ENCODE results near the gene LILRB2.

The LILRB2 gene

DNA sequence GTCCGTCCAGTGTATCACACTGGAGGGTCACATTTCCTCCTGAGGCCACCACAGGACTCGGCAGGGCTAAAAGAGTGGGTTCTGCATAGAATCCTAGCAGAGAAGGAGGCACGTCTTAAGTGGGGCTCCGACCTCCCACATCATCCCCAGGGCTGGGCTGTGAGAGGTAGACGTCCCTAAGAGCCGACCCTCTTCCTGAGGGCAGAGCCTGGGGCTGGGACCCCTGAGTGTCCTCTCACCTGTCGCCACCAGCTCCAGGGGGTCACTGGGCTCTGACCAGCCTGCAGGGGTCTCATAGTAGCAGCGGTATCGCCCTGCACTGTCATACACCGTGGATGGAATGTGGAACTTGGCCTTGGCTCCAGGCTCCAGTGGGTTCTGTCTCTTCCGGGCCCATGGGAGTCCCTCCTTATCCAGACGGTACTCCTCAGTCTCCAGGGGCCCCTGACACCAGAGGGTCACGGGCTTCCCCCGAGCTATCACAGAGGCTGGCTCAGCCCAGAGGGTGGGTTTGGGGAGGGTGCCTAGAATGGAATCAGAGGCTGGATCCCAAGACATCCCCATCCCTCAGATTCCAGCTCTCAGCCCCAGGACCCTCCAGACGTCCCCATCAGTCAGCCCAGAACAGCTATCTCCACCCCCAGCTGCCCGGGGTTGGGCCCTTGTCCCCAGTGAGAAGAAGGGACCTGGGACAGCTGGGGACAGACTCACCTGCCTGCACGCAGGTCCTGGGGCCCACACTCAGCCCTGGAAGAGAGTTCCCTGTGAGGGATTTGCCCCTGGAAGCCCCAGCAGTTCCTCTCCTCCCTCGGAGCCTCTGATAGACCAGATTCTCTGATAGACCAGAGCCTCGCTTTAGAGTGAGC, 24.4 kb downstream of the LILRB2 start:
- H3K9ac ChIP-seq: no peak overlapping the region
- H4K20me1 ChIP-seq (ENCODE audit: insufficient read depth): no peaks in the 10 kb centered on the region
- TF ChIP-seq, protein P1, sequence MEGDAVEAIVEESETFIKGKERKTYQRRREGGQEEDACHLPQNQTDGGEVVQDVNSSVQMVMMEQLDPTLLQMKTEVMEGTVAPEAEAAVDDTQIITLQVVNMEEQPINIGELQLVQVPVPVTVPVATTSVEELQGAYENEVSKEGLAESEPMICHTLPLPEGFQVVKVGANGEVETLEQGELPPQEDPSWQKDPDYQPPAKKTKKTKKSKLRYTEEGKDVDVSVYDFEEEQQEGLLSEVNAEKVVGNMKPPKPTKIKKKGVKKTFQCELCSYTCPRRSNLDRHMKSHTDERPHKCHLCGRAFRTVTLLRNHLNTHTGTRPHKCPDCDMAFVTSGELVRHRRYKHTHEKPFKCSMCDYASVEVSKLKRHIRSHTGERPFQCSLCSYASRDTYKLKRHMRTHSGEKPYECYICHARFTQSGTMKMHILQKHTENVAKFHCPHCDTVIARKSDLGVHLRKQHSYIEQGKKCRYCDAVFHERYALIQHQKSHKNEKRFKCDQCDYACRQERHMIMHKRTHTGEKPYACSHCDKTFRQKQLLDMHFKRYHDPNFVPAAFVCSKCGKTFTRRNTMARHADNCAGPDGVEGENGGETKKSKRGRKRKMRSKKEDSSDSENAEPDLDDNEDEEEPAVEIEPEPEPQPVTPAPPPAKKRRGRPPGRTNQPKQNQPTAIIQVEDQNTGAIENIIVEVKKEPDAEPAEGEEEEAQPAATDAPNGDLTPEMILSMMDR (conservative IDR thresholded peaks at IDR 0.05; ENCODE audit: low read depth, low read length): no peak
- H2AFZ ChIP-seq (ENCODE audit: low read depth): no peak overlapping the region
- H3K36me3 ChIP-seq (ENCODE audit: insufficient read depth): no peaks in the 10 kb centered on the region
- H3K27me3 ChIP-seq (ENCODE audit: insufficient read depth, low read depth): peaks cover 66% of the 10 kb centered on the region
- no peaks in the 10 kb centered on the region for H3K79me2 ChIP-seq (ENCODE audit: insufficient read depth, low read depth)
- no peaks in the 10 kb centered on the region for H3K4me1 ChIP-seq (ENCODE audit: low read depth, poor library complexity, severe bottlenecking)
- H3K27ac ChIP-seq: no peak overlapping the region
- H3K4me2 ChIP-seq: no peak overlapping the region
- H3K4me3 ChIP-seq (IDR thresholded peaks at IDR 0.05; ENCODE audit: insufficient read depth, low read depth, low read length): no peak overlapping the region

DNA sequence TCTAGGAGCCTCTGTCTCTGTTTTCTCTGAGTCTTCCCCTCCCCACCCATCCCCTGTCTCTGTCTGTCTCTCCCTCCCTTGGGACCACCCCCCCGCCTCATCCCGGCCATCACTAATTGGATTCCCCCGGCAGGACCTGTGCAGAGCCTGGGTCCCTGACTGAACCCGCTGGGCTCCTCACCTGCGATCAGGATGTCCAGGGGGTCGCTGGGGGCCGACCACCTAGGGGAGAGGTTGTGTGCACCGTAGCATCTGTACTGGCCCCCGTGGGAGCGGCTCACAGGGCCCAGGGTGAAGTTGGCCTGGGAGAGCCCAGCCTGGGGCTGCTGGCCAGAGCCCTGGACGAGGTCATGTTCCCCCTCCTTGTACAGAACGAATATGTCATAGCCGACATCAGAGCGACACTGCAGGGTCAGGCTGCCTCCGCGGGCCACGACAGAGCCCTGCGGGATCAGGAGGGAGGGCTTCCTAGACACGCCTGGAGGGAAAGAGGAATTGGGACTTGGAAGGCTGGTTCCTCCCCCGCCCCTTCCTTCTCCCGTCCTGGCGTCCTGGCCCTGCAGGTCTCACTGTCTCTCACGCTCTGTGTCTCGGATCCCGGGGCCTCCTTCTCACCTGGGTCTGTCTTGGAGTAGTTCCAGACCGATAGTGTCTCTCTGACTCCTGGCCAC, 25.7 kb downstream of the LILRB2 start:
- Histone ChIP-seq H3K36me3 (ENCODE audit: insufficient read depth) (no peaks in the 10 kb centered on the region), H2AFZ (ENCODE audit: low read depth) (no peak overlapping the region), H3K4me1 (ENCODE audit: low read depth, poor library complexity, severe bottlenecking) (no peaks in the 10 kb centered on the region), H3K27me3 (ENCODE audit: insufficient read depth, low read depth) (peaks cover 69% of the 10 kb centered on the region), H4K20me1 (ENCODE audit: insufficient read depth) (no peaks in the 10 kb centered on the region), H3K79me2 (ENCODE audit: insufficient read depth, low read depth) (no peaks in the 10 kb centered on the region), H3K4me3 (IDR thresholded peaks at IDR 0.05; ENCODE audit: insufficient read depth, low read depth, low read length) (no peak overlapping the region), H3K4me2 (no peak overlapping the region), H3K9ac (no peak overlapping the region), H3K27ac (no peak overlapping the region)
- TF ChIP-seq, protein P1 (conservative IDR thresholded peaks at IDR 0.05; ENCODE audit: low read depth, low read length): no peak

DNA sequence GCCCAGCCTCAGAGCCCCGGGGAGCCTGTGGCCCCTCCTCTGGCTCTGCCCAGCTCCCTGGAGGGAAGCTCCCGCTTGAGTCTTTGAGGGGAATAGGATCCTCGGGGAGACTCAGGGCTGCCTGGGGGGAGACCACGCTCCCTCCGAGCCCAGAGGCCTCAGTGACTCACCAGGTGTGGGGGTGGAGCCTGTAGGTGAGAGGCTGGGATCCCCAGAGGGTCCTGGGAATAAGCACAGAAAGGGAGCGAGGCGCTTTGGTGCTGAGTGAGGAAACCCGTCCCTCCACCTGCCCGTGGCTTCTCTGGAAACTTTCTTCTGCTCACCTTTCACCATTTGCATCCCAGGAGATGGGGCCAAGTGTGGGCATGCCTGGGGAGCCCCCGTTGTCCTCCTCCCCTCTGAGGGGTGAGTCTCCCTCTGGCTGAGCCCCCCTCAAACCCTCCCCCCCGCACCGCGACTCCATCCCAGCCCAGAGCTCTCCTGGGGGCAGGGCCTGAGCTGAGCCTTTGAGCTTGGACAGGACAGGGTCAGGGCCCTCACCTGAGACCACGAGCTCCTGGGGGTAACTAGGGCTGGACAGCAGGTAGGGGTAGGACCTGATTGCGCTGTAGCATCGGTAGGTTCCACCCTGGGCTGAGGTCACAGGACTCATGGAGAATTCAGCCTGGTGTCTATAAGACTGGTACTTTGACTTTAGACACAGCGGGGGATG, 26.6 kb downstream of the LILRB2 start:
- no peak overlapping the region for H3K4me2 ChIP-seq
- TF ChIP-seq, protein P1 (conservative IDR thresholded peaks at IDR 0.05; ENCODE audit: low read depth, low read length): no peak
- peaks cover 69% of the 10 kb centered on the region for H3K27me3 ChIP-seq (ENCODE audit: insufficient read depth, low read depth)
- H3K4me1 ChIP-seq (ENCODE audit: low read depth, poor library complexity, severe bottlenecking): no peaks in the 10 kb centered on the region
- H3K79me2 ChIP-seq (ENCODE audit: insufficient read depth, low read depth): no peaks in the 10 kb centered on the region
- no peak overlapping the region for H3K27ac ChIP-seq
- no peaks in the 10 kb centered on the region for H4K20me1 ChIP-seq (ENCODE audit: insufficient read depth)
- H2AFZ ChIP-seq (ENCODE audit: low read depth): no peak overlapping the region
- no peak overlapping the region for H3K9ac ChIP-seq
- no peak overlapping the region for H3K4me3 ChIP-seq (IDR thresholded peaks at IDR 0.05; ENCODE audit: insufficient read depth, low read depth, low read length)
- H3K36me3 ChIP-seq (ENCODE audit: insufficient read depth): no peaks in the 10 kb centered on the region

DNA sequence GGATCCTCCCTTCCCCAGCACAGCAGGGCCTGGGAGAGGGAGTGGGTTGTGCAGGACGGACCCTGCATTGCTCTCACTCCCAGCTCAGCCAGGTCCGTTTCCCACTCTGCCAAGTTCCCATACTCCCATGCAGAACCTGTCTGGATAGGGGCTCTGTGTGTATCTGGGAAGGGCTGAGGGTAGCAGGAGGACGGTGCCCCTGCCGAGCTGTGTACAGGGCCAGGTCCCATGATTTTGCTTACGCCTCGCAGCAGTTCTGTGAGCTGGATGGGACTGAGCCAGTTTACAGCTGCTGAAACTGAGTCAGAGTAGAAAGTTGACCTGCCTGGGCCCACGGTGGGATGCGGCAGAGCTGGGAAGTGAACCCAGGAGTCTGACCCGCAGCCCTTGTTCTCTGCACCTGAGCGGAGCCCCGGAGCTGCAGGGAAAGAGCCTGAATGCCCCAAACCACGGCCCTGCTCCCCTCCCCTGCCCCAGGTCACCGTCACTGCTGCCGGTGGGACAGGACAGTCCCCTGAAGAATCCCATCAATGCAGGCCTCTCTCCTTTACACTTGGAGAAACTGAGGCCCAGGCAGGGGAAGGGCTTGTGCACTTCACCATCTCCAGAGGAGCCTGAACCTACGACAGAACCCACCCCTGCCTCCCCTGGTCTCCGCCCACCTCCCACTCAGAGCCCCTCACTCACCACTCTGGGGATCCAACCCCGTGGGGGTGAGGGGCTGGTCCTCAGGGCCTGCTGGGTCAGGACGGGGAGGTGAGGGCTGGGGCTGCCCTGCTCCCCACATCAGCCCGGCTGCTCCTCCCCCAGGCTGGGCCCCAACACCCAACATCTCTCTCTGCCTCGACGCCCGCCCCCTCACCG, 27.3 kb downstream of the LILRB2 start:
- Histone ChIP-seq H3K4me2 (no peak overlapping the region), H3K79me2 (ENCODE audit: insufficient read depth, low read depth) (no peaks in the 10 kb centered on the region), H3K36me3 (ENCODE audit: insufficient read depth) (no peaks in the 10 kb centered on the region), H3K27me3 (ENCODE audit: insufficient read depth, low read depth) (peaks cover 68% of the 10 kb centered on the region), H3K27ac (no peak overlapping the region), H2AFZ (ENCODE audit: low read depth) (no peak overlapping the region), H3K9ac (no peak overlapping the region), H3K4me1 (ENCODE audit: low read depth, poor library complexity, severe bottlenecking) (no peaks in the 10 kb centered on the region), H3K4me3 (IDR thresholded peaks at IDR 0.05; ENCODE audit: insufficient read depth, low read depth, low read length) (no peak overlapping the region), H4K20me1 (ENCODE audit: insufficient read depth) (no peaks in the 10 kb centered on the region)
- TF ChIP-seq, protein P1 (conservative IDR thresholded peaks at IDR 0.05; ENCODE audit: low read depth, low read length): no peak
